ENCODE data around the gene FBXL17. TPM values are rescaled to one million over a fixed set of nuclear protein-coding genes. Genes with fewer than 3 reads are reported as not detected.

FBXL17 gene
- total RNA-seq, 4 donors from 2014 or later = 14.9 to 62.5 (median 20.6) TPM

GRCh38 chr5:108387758-108388157 is 5.9 kb upstream of the FBXL17 start:
- TF ChIP-seq POLR2A (IDR thresholded peaks at IDR 0.05) = no peak
- TF ChIP-seq EP300 (IDR thresholded peaks at IDR 0.05) = no peak
- TF ChIP-seq CTCF (IDR thresholded peaks at IDR 0.05) = no peak
- no peak for TF ChIP-seq POLR2AphosphoS5 (IDR thresholded peaks at IDR 0.05)

GRCh38 chr5:108386345-108387061 is 4.6 kb upstream of the FBXL17 start:
- Histone ChIP-seq H3K27ac (no peak overlapping the region), H3K36me3 (no peaks in the 10 kb centered on the region), H3K4me1 (peaks cover 10% of the 10 kb centered on the region), H3K9me3 (no peaks in the 10 kb centered on the region), H3K4me3 (no peak overlapping the region), H3K27me3 (no peaks in the 10 kb centered on the region)
- WGBS = 71% methylated on average over 3 of the region's 3 CpGs
- TF ChIP-seq POLR2AphosphoS5 (IDR thresholded peaks at IDR 0.05) (no peak), EP300 (IDR thresholded peaks at IDR 0.05) (no peak), CTCF (IDR thresholded peaks at IDR 0.05) (no peak), POLR2A (IDR thresholded peaks at IDR 0.05) (no peak)
- no peak for DNase-seq (ENCODE audit: low spot score in 2 of 2)

More at GRCh38 chr5:108387758-108388157, 5.9 kb upstream of the FBXL17 start:
- H3K27ac ChIP-seq = no peak overlapping the region
- WGBS = 66% methylated on average over 3 of the region's 3 CpGs
- H3K27me3 ChIP-seq = no peaks in the 10 kb centered on the region
- DNase-seq (ENCODE audit: low spot score in 2 of 2) = no peak
- no peaks in the 10 kb centered on the region for H3K9me3 ChIP-seq
- H3K4me1 ChIP-seq = peaks cover 6% of the 10 kb centered on the region
- H3K4me3 ChIP-seq = no peak overlapping the region
- H3K36me3 ChIP-seq = no peaks in the 10 kb centered on the region

GRCh38 chr5:108384741-108385140 is 2.8 kb upstream of the FBXL17 start:
- no peaks in the 10 kb centered on the region for H3K36me3 ChIP-seq
- TF ChIP-seq POLR2AphosphoS5 (IDR thresholded peaks at IDR 0.05) = no peak
- no peak for TF ChIP-seq POLR2A (IDR thresholded peaks at IDR 0.05)
- no peak for TF ChIP-seq EP300 (IDR thresholded peaks at IDR 0.05)
- no peak for TF ChIP-seq CTCF (IDR thresholded peaks at IDR 0.05)
- peaks cover 18% of the 10 kb centered on the region for H3K4me1 ChIP-seq
- H3K4me3 ChIP-seq = no peak overlapping the region
- DNase-seq (ENCODE audit: low spot score in 2 of 2) = no peak
- no peaks in the 10 kb centered on the region for H3K27me3 ChIP-seq
- no peaks in the 10 kb centered on the region for H3K9me3 ChIP-seq
- 54% methylated on average over 1 of the region's 1 CpG for WGBS
- H3K27ac ChIP-seq = no peak overlapping the region

GRCh38 chr5:108382784-108383330 is 959 bp upstream of the FBXL17 start:
- Histone ChIP-seq H3K9me3 (no peaks in the 10 kb centered on the region), H3K27me3 (no peaks in the 10 kb centered on the region), H3K27ac (peak overlapping the region; percentile 99), H3K4me3 (peak overlapping the region; percentile 97), H3K4me1 (peaks cover 33% of the 10 kb centered on the region), H3K36me3 (no peaks in the 10 kb centered on the region)
- no peak for DNase-seq (ENCODE audit: low spot score in 2 of 2)
- WGBS = 14% methylated on average over 9 of the region's 9 CpGs
- TF ChIP-seq POLR2AphosphoS5 (IDR thresholded peaks at IDR 0.05) (no peak), POLR2A (IDR thresholded peaks at IDR 0.05) (no peak), CTCF (IDR thresholded peaks at IDR 0.05) (no peak), EP300 (IDR thresholded peaks at IDR 0.05) (no peak)

- TF ChIP-seq POLR2AphosphoS5 (IDR thresholded peaks at IDR 0.05) (peak in 1 of 3 donors; percentile 2), POLR2A (IDR thresholded peaks at IDR 0.05) (peak; percentile 25 to 56), EP300 (IDR thresholded peaks at IDR 0.05) (no peak), CTCF (IDR thresholded peaks at IDR 0.05) (no peak)
- H3K9me3 ChIP-seq = no peaks in the 10 kb centered on the region
- H3K27me3 ChIP-seq = no peaks in the 10 kb centered on the region
- peak overlapping the region; percentile 97 for H3K4me3 ChIP-seq
- peaks cover 33% of the 10 kb centered on the region for H3K4me1 ChIP-seq
- WGBS = 0% methylated on average over 13 of the region's 74 CpGs
- H3K36me3 ChIP-seq = no peaks in the 10 kb centered on the region
- H3K27ac ChIP-seq = peak overlapping the region; percentile 99
- peak; percentile 80 to 88 for DNase-seq (ENCODE audit: low spot score in 2 of 2)
Observed at GRCh38 chr5:108381350-108381953, 446 bp downstream of the FBXL17 start.
